COLO668 (cell line): ENCODE results near the gene TMC5.

Experiments used
- DNase-seq: peaks from one replicate; lab custom pipeline; 2025; ENCODE audit not compliant: unreplicated experiment; lab: John Stamatoyannopoulos, UW

TMC5 gene

DNA sequence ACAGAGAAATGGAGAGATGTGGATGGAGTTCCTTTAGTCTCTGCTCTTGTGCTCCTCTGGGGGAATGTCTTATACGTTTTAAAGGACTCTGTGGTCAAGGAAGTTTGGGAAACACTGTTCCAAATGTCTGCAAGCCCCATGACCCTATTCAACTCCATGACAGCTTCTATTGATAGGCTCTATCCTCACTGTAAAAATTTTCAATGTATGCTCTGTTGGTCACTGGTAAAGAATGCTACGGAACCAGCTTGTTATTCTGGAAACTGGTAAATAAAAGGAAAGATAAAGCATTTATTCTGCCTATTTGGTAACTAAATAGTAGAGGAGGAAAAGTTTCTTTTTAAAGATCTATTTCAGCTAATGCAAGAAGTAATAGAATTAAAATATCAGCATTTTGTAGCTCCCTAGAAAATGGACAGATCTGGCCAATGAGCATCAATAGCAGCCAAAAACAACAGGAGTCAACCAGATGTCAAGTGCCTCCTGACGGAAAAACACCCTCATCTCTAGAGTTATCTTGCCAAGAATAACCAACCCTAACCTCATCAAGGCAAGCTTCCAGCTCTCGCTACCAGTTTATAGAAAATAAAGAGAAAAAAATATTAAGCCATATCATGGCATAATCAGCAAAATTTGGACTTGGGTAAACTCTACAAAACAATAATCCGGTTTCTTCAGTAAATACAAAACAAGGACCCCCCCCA, 88.1 kb downstream of the TMC5 start:
- no peak for DNase-seq

DNA sequence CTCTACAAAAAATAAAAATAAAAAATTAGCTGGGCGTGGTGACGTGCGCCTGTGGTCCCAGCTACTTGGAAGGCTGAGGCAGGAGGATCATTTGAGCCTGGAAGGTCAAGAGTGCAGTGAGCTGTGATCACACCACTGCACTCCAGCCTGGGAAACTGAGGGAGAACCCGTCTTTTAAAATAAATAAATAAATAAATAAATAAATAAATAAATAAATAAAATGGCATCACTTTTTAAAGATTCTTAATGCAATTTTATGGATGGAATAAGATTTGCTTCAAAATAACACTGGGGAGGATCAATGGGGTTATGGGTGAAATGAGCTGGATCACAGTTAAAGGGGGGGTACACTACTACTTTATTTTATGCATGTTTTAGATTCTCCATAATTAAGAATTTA, 89.3 kb downstream of the TMC5 start:
- no peak for DNase-seq

DNA sequence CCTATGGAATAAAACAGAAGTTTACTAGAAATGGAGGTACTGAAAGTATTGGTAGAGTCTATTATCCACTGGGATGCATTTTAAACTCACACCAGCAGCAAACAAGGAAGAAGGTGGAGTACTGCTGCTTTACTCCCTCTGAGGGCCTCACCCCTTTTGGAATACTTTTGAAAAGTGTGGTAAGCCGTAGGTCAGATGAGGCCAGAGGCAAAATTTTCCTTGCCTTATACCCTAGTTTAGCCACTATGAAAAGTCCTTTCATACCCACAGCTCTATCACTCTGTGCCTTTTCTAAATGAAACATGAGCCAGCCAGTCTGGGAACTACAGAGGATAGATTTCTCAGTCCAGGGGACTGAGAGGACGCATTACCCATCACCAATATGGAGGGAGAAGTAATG, 90.2 kb downstream of the TMC5 start:
- DNase-seq: no peak

DNA sequence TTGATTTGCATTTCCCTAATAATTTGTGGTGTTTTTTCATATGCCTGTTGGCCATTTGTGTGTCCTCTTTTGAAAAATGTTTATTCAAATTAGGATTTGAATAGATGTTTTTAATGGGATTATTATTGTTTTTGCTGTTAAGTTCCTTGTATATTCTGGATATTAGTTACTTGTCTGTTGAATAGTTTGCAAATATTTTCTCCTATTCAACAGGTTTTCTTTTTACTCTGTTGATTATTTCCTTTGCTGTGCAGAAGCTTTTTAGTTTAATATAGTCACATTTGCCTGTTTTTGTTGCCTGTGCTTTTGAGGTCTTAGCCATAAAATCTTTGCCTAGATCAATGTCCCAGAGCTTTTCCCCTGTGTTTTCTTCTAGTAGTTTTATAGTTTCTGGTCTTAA, 94.6 kb downstream of the TMC5 start:
- no peak for DNase-seq

DNA sequence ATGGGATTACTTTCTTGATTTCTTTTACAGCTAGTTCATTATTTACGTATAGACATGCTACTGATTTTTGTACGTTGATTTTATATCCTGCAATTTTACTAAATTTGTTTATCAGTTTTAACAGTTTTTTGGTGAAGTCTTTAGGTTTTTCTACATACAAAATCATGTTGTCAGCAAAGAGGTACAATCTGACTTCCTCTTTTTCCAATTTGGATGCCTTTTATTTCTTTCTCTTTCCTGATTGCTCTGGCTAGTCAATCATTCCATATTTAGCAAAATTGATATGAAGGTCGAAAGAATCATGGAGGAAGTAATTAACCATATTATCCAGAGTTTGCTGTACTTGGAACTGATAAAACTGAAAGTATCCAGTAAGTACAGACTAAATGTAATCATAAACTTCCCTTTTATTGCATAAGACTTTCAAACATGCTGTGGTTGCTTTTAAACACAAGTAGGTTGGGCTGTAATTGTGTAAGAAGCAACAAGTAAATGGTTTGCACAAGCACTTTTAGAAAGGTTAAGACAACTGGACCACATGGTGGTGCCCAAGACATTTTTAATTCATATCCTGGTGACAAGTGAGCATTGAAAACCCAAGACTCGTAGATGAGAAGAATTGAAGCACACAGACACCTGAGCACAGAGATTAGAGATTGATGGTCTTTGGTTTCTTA, 95.8 kb downstream of the TMC5 start:
- no peak for DNase-seq

DNA sequence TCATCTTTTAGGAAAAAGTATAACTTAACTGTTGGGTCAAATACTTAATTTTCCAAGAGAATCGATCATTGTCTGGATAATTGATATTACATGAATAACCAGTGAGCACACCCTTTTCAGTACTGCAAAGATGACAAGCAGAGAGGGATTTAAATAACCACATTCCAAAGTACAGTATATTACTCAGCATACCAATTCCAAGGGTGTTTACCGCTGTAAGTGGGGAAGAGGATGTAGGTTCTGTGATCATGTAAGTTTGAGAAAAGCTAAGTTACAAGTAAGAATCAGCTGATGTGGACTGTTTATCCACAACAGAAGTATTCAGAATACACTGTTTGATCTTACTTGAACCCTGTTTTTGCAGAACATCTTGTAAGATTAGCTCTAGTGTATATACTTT, 98.1 kb downstream of the TMC5 start:
- DNase-seq: no peak

DNA sequence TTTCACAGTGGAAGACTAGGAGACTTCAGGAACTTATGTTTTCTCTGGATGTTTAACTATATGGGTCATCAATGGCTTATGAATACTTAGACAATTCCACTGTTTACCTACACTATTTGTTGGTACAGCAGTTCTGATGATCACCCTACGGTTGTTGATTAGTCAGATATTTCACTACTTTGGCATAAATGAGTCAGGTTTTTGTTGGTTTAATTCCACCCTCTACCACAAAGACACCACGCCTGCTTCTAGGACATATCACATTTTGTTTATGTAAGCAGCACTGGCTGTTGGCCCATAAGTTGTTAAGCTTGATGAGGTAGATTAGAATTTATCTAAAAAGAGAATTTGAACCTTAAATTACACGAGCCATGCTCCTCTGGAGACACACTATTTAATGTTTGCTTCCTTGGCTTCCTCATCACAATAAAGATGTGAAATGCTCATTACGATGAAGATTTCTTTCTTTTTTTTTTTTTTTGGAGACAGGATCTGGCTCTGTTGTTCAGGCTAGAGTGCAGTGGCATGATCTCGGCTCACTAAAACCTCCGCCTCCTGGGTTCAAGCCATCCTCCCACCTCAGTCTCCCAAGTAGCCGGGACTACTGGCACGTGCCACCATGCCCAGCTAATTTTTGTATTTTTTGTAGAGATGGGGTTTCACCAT, 99.9 kb downstream of the TMC5 start:
- DNase-seq: no peak

DNA sequence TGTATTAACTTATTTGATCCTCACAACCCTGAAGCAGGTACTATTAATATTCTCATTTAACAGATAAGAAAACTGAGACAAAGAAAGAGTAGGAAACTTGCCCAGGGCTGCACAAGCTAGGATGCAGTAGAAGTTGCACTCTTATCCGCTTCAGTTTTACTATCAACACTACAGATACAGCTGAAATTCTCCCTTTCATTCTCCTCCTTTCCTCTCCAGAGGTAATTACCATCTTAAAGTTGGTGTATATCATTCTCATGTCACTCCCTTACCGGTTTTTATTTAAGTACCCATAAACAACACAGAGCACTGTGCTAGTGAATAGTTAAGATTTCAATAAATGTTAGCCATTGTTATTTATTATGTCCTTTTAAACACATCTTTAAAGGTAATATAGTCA, 100.7 kb downstream of the TMC5 start:
- DNase-seq: no peak

DNA sequence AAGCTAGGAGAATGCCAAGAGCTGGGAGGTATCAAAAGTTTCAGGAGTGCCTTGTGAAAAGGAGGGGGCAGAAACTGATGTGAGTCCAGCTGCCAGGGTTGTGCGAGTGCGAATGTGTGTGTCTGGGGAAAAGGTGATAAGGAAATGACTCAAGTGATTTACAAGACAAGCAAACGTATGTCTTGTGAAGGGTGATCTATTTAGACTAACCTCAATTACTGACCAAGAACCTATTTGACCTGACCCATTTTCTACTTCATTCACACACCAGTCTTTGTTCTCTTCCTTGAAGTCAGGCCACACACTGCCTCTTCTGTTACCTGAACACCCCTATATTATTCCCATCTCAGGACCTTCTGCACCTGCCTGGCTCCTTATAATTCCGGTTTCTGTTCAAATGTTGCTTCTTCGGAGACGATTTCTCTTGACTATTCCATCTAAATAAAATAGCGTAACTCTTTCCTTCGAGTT, 103.2 kb downstream of the TMC5 start:
- DNase-seq: peak; percentile 5

DNA sequence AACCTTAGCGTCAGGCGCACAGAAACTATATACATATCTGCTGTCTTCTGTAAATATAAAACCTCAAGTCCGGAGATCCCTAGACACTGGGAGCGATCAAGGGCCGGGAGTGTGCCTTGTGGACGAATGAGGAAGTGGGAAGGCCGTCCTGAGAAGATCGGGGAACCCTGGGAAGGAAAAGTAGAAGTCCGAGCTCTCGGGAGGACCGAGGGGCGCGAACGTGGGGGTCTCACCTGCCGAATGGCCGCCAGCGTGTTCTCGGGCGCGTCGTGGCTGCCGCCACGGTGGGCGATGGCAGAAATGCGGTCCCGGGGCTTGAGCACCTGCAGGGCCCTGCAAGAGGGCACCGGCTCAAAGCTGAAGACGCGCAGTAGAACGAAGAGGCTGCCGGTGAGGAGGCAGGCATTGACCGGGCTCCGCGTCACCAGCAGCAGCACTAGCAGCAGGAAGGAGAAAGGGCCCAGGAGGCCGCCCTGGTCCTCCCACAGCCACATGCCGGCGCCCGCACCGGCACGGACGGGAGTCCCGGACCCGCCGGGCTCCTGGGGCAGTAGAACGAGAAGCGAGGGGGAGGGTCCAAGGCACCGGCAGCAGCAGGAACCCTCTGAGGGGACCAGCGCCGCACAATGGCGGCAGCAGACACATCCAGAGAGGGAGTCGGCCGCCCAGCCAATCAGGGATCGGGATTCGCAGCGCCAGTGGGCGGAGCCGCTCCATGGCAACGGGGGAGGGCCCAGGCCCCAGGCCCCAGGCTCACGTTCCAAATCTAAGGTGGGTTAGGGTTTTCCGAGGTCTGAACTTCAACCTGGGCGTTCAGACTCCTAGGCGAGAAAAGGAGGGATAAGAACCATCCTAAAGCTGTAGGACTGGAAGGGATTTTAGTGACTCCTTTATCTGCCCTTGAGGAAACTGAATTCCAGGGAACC, 104.1 kb downstream of the TMC5 start, which contains the start of gene GDE1:
Gene GDE1 (minus strand): TSS at position 628 of the 926 bp plus-strand sequence. CDS start 134 bp downstream, at position 494.
- peak; percentile 94 for DNase-seq

DNA sequence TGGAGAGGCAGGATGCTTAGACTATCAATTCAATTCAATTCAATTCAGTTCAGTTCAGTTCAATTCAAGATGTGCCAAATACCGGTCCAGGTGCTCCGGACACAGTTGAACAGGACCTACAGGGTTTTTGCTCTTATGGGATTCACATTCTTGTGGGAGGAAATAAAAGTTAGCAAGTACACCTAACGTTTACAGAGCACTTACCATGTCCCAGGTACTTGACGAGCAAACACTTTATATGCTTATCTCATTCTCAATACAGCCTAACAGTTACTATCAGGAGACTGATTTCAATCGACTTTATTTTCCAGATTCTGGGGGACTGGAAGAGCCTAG, 104.7 kb downstream of the TMC5 start:
- DNase-seq: peak; percentile 20

DNA sequence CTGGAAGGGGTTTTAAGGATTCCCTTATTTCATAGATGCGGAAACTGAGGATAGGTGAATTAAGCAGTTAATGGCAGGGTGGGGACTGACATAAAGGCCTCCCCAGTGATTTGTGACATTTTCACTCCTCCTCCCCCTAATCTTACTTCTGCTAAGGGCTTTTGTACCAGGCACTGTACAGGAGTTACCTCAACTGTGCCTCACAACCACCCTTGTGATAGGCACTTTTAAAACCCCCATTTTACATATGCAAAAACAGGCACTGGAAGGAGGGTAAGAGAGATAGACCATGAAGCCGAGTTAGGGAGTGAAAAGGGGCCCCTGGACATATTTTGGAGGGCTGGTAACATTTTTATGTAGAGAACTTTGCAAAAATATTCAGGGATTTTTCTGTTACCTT, 105.1 kb downstream of the TMC5 start:
- DNase-seq: no peak

DNA sequence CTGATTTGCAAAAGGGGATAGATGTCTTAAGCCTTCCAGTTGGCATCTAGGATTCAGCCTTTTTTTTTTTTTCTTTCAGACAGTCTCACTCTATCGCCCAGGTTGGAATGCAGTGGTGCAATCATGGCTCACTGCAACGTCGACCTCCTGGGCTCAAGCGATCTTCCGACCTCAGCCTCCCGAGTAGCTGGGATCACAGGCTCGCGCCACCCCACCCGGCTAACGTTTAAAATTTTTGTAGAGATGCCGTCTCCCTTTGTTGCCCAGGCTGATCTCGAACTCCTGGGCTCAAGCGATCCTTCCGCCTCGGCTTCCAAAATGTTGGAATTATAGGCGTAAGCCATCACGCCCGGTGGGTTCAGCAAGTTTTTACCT, 105.5 kb downstream of the TMC5 start:
- no peak for DNase-seq

DNA sequence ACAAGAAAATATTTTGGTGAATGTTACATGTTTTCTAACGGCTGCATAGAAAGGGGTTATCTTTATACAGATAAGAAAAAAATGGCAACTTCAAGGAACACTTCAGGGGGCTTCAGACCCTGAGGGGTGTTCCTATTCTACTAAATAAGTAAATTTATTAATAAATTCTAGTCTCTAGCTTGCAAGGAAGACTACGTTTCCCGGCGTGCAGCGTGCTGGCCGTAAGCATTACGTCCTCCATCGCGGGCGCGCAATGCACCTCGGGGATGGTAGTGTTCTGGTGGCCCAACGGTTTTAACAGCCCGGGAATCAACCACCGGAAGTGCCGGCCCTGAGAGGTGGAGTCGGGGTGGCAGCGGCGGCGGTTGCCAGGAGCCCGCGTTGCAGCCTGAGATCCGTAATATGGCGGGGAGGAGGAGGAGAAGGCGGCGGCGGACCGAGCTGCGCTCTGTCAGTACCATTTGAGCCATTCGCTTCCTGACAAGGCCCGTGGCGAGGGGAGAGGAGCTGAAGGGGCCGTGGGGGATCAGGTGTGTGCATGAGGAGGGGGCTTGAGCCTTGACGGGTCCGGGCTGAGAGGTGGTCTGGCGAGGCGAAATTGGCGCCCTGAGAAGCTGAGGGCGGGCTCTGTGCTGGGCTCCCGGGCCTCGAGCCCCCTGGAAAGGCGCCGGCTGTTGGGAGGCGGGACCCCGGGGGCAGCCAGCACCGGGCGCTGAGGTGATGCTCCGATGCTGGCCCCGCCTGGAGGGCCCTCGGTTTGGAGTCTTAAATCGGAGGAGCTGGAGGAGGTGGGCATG, 106.1 kb downstream of the TMC5 start, which contains the start of gene CCP110:
Gene CCP110 (plus strand): TSS at position 384 of the 797 bp plus-strand sequence. CDS start 3,940 bp downstream, outside the sequence.
- peak; percentile 96 for DNase-seq

DNA sequence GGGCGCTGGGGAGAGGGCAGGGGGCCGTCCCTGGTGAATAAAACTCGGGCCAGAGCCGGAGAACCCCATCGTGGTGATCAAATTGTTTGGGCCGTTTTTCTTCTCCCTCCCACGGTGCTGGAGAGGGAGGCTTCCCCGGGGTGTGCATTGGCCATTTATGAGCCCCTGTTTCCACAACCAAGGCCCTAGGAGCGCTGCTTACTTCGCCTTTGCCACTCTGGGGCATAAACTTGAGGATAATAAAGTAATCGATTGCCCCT, 106.6 kb downstream of the TMC5 start:
- DNase-seq: no peak

DNA sequence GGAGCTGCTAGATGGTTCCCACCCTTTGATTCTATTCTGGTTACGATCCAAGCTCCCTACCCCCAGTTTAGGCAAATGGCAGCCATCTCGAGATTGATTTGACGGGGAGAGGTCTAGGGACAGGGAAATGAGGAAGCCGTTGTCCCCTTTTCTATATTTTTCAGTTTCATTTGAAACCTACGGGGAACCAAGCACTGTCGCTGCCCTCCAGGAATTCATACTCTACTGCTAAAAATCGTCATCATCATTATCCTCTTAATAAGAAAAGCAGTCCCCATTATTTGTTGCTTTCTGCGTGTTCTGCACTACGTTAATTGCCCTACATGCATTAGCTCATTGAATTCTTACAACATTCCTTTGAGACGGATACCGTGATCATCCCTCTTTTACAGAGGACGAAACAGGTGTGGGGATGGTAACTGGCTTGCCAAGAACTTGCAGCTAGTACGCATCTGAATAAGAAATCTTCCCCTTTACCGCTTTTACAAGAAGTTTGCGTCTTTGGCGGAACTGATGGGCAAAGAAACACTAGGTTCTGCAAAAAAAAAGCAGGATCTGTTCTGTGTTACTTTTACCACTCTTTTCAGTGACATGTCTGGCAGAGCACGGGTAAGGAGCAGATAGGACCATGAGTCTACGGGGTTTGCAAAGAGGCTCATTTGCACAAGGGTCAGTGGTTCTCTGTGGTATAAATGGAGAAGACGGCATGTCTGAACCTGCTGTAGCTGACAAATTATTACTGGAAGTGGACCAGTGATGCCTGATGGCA, 107.1 kb downstream of the TMC5 start:
- DNase-seq: peak; percentile 18

DNA sequence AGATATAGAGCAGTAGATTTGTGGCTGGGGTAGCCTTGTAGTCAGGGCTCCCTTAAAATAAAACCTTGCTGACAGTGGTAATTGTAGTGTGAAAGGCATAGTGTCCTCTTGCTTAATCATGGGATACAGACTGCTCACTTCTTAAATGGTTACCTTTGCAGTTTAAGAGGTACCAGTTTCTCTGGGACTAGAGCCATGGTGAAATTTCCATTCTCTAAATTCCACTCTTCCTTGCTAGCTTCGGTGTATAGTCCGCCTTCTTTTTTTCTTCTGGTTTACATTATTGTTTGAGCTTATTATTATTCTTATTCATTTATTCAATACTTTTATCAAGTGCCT, 107.7 kb downstream of the TMC5 start:
- no peak for DNase-seq

DNA sequence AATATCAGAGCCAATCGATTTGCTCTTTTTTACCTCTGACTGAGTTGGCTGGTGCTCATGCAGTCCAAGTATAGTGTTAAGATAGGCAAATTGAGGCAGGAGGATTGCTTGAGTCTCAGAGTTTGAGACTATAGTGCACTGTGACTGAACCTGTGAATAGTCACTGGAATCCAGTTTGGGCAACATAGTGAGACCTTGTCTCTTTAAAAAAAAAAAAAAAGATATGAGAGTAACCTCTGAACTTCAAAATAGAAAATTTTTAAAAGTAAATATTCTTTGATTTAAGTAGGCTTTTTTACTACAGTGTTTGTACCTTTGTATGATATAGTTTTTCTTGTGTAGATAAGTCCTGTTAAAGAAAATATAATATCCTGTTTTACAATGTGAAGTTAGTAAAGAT, 109.5 kb downstream of the TMC5 start:
- no peak for DNase-seq

DNA sequence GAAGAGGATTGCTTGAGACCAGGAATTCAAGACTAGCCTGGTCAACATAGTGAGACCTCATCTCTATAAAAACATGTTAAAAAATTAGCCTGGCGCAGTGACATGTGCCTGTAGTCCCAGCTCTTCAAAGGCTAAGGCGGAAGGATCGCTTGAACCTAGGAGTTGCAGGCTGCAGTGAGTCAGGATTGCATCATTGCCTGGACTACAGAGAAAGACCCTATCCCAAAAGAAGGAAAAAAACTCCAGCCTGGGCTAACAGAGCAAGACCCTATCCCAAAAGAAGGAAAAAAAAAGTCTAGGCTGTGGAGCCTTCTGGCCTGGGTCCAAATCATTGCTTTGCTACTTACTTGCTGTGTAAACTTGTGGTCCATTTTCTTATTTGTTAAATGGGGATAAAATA, 111.0 kb downstream of the TMC5 start:
- no peak for DNase-seq

DNA sequence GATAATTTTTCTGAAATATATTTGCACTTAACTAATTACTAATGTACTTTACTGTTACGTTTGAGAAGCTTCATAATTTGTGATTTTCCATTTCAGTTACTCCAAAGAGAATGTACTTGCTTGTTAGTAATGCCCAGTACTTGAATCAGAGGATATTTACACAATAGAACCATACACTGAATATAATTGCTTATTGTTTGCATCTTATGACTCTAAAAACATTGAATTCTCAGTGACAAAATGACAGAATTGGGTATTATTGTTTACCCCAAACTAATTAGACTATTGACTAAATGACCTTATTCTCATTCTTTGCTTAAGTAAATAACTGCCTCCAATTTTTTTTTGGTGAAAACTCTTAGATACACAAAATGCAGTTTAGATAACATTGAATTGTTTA, 114.9 kb downstream of the TMC5 start:
- no peak for DNase-seq
